MCF 10A (cell line): ENCODE results near the gene KRTAP5-5. TPM values are rescaled to one million over a fixed set of nuclear protein-coding genes. Genes with fewer than 3 reads are reported as not detected.
"Not testable (repeated sequence)": the region's sequence is repeated elsewhere in the genome, so short reads cannot be mapped to it uniquely, and the experiment has no call there.

Source experiments
- BruUV-seq: library from RNA; stranded (reverse); fragments of 400-500 nt; replicated peaks from 2 replicates; lab custom pipeline; 2021; lab: Mats Ljungman, UMichigan
- CTCF ChIA-PET: fragments of 300-600 bp; sonication (Branson Sonifier 250); formaldehyde crosslinking; extraction: SDS; loops from one replicate; lab custom pipeline; 2021; ENCODE audit warnings: antibody characterized with exemption, inconsistent platforms; lab: Yijun Ruan, JAX
- POLR2A ChIA-PET: fragments of 300-600, 350-650 bp; sonication (Branson Sonifier 250); formaldehyde crosslinking; extraction: SDS; loops from one replicate; lab custom pipeline; 2020; ENCODE audit warnings: antibody characterized with exemption, inconsistent platforms; lab: Yijun Ruan, JAX
- DNase-seq: peaks from one replicate; pipeline ENCODE4 v3.0.0-alpha.2; 2018; ENCODE audit not compliant: unreplicated experiment
- H3K27ac Mint-ChIP-seq: one replicate; pipeline ENCODE4 v1.8.0; 2022; ENCODE audit warnings: mild to moderate bottlenecking, low read depth, mixed read lengths; ENCODE audit not compliant: unreplicated experiment
- H3K27me3 Mint-ChIP-seq: one replicate; pipeline ENCODE4 v1.8.0; 2022; ENCODE audit warnings: mixed read lengths; ENCODE audit not compliant: insufficient read depth, unreplicated experiment
- H3K36me3 Mint-ChIP-seq: one replicate; pipeline ENCODE4 v1.8.0; 2022; ENCODE audit warnings: mild to moderate bottlenecking, moderate library complexity, mixed read lengths; ENCODE audit not compliant: insufficient read depth, unreplicated experiment
- H3K4me1 Mint-ChIP-seq: one replicate; pipeline ENCODE4 v1.8.0; 2022; ENCODE audit warnings: mixed read lengths; ENCODE audit not compliant: insufficient read depth, unreplicated experiment
- H3K4me3 Mint-ChIP-seq: one replicate; pipeline ENCODE4 v1.8.0; 2022; ENCODE audit warnings: mild to moderate bottlenecking, moderate library complexity, mixed read lengths; ENCODE audit not compliant: unreplicated experiment
- H3K9me3 Mint-ChIP-seq: one replicate; pipeline ENCODE4 v1.8.0; 2022; ENCODE audit warnings: mixed read lengths; ENCODE audit not compliant: unreplicated experiment
- CTCF ChIP-seq: fragments of 200-600 bp; IDR thresholded peaks from one replicate; pipeline ENCODE4 v1.8.0; 2022; ENCODE audit warnings: antibody characterized with exemption, mild to moderate bottlenecking; ENCODE audit not compliant: unreplicated experiment
- intact Hi-C: fragments of 100-400 bp; cut with micrococcal nuclease; formaldehyde crosslinking; loops from 2 replicates; pipeline ENCODE4 v1.14.1; 2022
- total RNA-seq: library from RNA; stranded (reverse); gene quantifications from 2 replicates; pipeline ENCODE4 v1.2.3, GENCODE V29; 2022

Gene KRTAP5-5
- total RNA-seq, 1 experiment from 2014 or later, result not detected

- BruUV-seq, result no TSS peak
- Mint-ChIP-seq H3K9me3 (no peaks in the 10 kb centered on the region), H3K4me3 (no peak overlapping the region), H3K4me1 (no peaks in the 10 kb centered on the region), H3K27ac (no peak overlapping the region), H3K36me3 (no peaks in the 10 kb centered on the region), H3K27me3 (peaks cover 48% of the 10 kb centered on the region)
- no peak for TF ChIP-seq CTCF
- intact Hi-C loops, result no loop called here
- DNase-seq, result no peak
- ChIA-PET CTCF (interaction anchor here (1.0 kb wide), 1 partner anchor 14 kb away, joined by 6 read pairs; no protein-coding TSS in a partner anchor), POLR2A (no interaction called here)
Measured at GRCh38 chr11:1667121-1667850, 37.7 kb downstream of the KRTAP5-5 start.

- Mint-ChIP-seq H3K4me3 (no peak overlapping the region), H3K27me3 (peaks cover 54% of the 10 kb centered on the region), H3K36me3 (no peaks in the 10 kb centered on the region), H3K27ac (no peak overlapping the region), H3K9me3 (no peaks in the 10 kb centered on the region), H3K4me1 (no peaks in the 10 kb centered on the region)
- no peak for DNase-seq
- CTCF ChIA-PET, result interaction anchor here (0.6 to 1.0 kb wide), 3 partner anchors 15 to 36 kb away, joined by 3 to 6 read pairs (median 3); no protein-coding TSS in a partner anchor
- no TSS peak for BruUV-seq
- POLR2A ChIA-PET, result no interaction called here
- intact Hi-C loops, result no loop called here
- TF ChIP-seq CTCF, result no peak
Measured at GRCh38 chr11:1667906-1668305, 38.3 kb downstream of the KRTAP5-5 start.

- ChIA-PET CTCF (no interaction called here), POLR2A (no interaction called here)
- no peaks in the 10 kb centered on the region for H3K4me1 Mint-ChIP-seq
- no TSS peak for BruUV-seq
- no peak overlapping the region for H3K4me3 Mint-ChIP-seq
- no peak for TF ChIP-seq CTCF
- no peaks in the 10 kb centered on the region for H3K9me3 Mint-ChIP-seq
- no peak for DNase-seq
- intact Hi-C loops, result no loop called here
- peaks cover 65% of the 10 kb centered on the region for H3K27me3 Mint-ChIP-seq
- no peak overlapping the region for H3K27ac Mint-ChIP-seq
- no peaks in the 10 kb centered on the region for H3K36me3 Mint-ChIP-seq
Measured at GRCh38 chr11:1668911-1669473, 39.4 kb downstream of the KRTAP5-5 start.

GRCh38 chr11:1669546-1670218 lies 40.1 kb downstream of the KRTAP5-5 start:
- no peak for TF ChIP-seq CTCF
- DNase-seq, result no peak
- H3K4me3 Mint-ChIP-seq, result no peak overlapping the region
- no peak overlapping the region for H3K27ac Mint-ChIP-seq
- intact Hi-C loops, result no loop called here
- no peaks in the 10 kb centered on the region for H3K36me3 Mint-ChIP-seq
- H3K27me3 Mint-ChIP-seq, result peaks cover 72% of the 10 kb centered on the region
- no peaks in the 10 kb centered on the region for H3K4me1 Mint-ChIP-seq
- ChIA-PET CTCF (interaction anchor here (1.8 kb wide), 1 partner anchor 17 kb away, joined by 6 read pairs; no protein-coding TSS in a partner anchor), POLR2A (no interaction called here)
- no peaks in the 10 kb centered on the region for H3K9me3 Mint-ChIP-seq
- BruUV-seq, result no TSS peak

- H3K27ac Mint-ChIP-seq, intact Hi-C loops, POLR2A ChIA-PET, H3K9me3 Mint-ChIP-seq, BruUV-seq, DNase-seq, H3K36me3 Mint-ChIP-seq, H3K4me3 Mint-ChIP-seq, H3K4me1 Mint-ChIP-seq: not testable (repeated sequence)
- CTCF ChIA-PET, result interaction anchor here (1.8 kb wide), 1 partner anchor 18 kb away, joined by 6 read pairs; no protein-coding TSS in a partner anchor
- H3K27me3 Mint-ChIP-seq, result peaks cover 79% of the 10 kb centered on the region
Measured at GRCh38 chr11:1670457-1670856, 40.9 kb downstream of the KRTAP5-5 start.
